Spleen (tissue), 7 donors: ENCODE measurements around the gene MGP.

ENCODE experiments used
- POLR2A ChIP-seq, 3 donors: fragments of 450-650 bp; IDR thresholded peaks; one replicate each; pipeline ENCODE4 v1.5.1; 2017; ENCODE audit warnings: antibody characterized with exemption in 3 of 3, mild to moderate bottlenecking in 1 of 3
- POLR2AphosphoS5 ChIP-seq, 3 donors: sonication (generic); formaldehyde crosslinking; IDR thresholded peaks; one replicate each; pipeline ENCODE4 v1.5.1; 2017; ENCODE audit warnings: antibody characterized with exemption in 3 of 3
- TF ChIP-seq, protein P1 (sequence below), 11 experiments: fragments of 200-600 bp in 7 of 11; fragments of 450-650 bp in 4 of 11; sonication (generic) in 4 of 11; IDR thresholded peaks in 8 of 11; conservative IDR thresholded peaks in 3 of 11; 1 replicate in 7 of 11; 2 replicates in 4 of 11; pipeline versions ENCODE4 v1.4.0 to v1.8.0; 2016 to 2021; ENCODE audit warnings: antibody characterized with exemption in 11 of 11, inconsistent platforms in 4 of 11, mild to moderate bottlenecking in 1 of 11
- donor health status: DM: no; HTN: no; CAD: no; lungs with moderate emphysema.
- donor health status: DM: no; HTN: no; CAD: no.
- donor health status: DM: no; HTN: no; CAD: no.

DNA sequence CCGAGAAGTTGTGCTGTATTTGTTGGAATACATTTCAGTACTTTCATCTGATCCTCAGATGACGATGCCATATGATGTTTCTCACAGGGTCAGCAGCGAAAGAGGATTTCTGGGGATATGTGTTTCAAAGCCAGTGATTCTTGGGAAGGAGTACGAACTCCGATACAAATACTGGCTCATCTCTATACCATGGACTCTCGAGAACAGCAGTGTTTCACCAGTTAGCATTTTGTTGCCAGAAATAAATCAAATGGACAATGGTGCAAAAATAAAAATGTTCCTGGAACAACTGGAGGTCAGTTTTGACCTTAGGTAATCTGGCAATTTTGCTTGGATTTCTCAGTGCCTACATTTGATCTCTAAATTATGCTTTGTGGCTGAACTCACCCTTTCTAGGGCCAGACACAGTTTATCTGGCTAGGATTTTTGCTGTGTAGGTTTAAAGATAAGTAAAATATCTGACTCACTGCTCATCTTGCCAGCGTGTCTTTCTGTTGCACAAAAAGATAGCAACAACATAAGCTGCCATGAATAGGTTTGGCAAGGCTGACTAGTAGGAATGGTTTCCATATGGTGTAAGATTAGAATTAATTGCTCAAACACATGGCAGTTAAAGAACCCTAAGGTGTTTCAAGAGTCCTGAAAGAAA lies 11.0 kb upstream of the MGP start:
- TF ChIP-seq, protein P1, sequence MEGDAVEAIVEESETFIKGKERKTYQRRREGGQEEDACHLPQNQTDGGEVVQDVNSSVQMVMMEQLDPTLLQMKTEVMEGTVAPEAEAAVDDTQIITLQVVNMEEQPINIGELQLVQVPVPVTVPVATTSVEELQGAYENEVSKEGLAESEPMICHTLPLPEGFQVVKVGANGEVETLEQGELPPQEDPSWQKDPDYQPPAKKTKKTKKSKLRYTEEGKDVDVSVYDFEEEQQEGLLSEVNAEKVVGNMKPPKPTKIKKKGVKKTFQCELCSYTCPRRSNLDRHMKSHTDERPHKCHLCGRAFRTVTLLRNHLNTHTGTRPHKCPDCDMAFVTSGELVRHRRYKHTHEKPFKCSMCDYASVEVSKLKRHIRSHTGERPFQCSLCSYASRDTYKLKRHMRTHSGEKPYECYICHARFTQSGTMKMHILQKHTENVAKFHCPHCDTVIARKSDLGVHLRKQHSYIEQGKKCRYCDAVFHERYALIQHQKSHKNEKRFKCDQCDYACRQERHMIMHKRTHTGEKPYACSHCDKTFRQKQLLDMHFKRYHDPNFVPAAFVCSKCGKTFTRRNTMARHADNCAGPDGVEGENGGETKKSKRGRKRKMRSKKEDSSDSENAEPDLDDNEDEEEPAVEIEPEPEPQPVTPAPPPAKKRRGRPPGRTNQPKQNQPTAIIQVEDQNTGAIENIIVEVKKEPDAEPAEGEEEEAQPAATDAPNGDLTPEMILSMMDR (IDR thresholded peaks at IDR 0.05 in 8 of 11, conservative IDR thresholded peaks at IDR 0.05 in 3 of 11): no peak
- no peak for TF ChIP-seq POLR2A (IDR thresholded peaks at IDR 0.05)
- TF ChIP-seq POLR2AphosphoS5 (IDR thresholded peaks at IDR 0.05): no peak
